Measurements from ENCODE around the gene SSBP2.

Gene SSBP2

GRCh38 chr5:81768935-81769452 is 18.1 kb upstream of the SSBP2 start:
- Histone ChIP-seq H3K27ac (ENCODE audit: insufficient read depth, low read length, poor library complexity, severe bottlenecking) (no peak overlapping the region), H3K9me3 (ENCODE audit: control insufficient read depth, low read length) (no peaks in the 10 kb centered on the region), H3K27me3 (replicated peaks; ENCODE audit: control insufficient read depth, insufficient read depth, low read length, poor library complexity, severe bottlenecking) (no peaks in the 10 kb centered on the region), H3K36me3 (ENCODE audit: control insufficient read depth, insufficient read depth, low read length) (no peaks in the 10 kb centered on the region), H3K4me3 (ENCODE audit: insufficient read depth, low read depth, low read length, poor library complexity, severe bottlenecking) (no peak overlapping the region), H3K4me1 (ENCODE audit: control insufficient read depth, insufficient read depth, low read length, poor library complexity, severe bottlenecking) (no peaks in the 10 kb centered on the region)
- no peak for DNase-seq

GRCh38 chr5:81767938-81768337 is 17.0 kb upstream of the SSBP2 start:
- Histone ChIP-seq H3K4me1 (ENCODE audit: control insufficient read depth, insufficient read depth, low read length, poor library complexity, severe bottlenecking) (no peaks in the 10 kb centered on the region), H3K9me3 (ENCODE audit: control insufficient read depth, low read length) (no peaks in the 10 kb centered on the region), H3K4me3 (ENCODE audit: insufficient read depth, low read depth, low read length, poor library complexity, severe bottlenecking) (no peak overlapping the region), H3K27me3 (replicated peaks; ENCODE audit: control insufficient read depth, insufficient read depth, low read length, poor library complexity, severe bottlenecking) (no peaks in the 10 kb centered on the region), H3K27ac (ENCODE audit: insufficient read depth, low read length, poor library complexity, severe bottlenecking) (no peak overlapping the region), H3K36me3 (ENCODE audit: control insufficient read depth, insufficient read depth, low read length) (no peaks in the 10 kb centered on the region)
- DNase-seq = no peak

GRCh38 chr5:81767097-81767496 is 16.2 kb upstream of the SSBP2 start:
- no peak for DNase-seq
- Histone ChIP-seq H3K4me3 (ENCODE audit: insufficient read depth, low read depth, low read length, poor library complexity, severe bottlenecking) (no peak overlapping the region), H3K4me1 (ENCODE audit: control insufficient read depth, insufficient read depth, low read length, poor library complexity, severe bottlenecking) (no peaks in the 10 kb centered on the region), H3K36me3 (ENCODE audit: control insufficient read depth, insufficient read depth, low read length) (no peaks in the 10 kb centered on the region), H3K27ac (ENCODE audit: insufficient read depth, low read length, poor library complexity, severe bottlenecking) (no peak overlapping the region), H3K9me3 (ENCODE audit: control insufficient read depth, low read length) (no peaks in the 10 kb centered on the region), H3K27me3 (replicated peaks; ENCODE audit: control insufficient read depth, insufficient read depth, low read length, poor library complexity, severe bottlenecking) (no peaks in the 10 kb centered on the region)

GRCh38 chr5:81766611-81767010 is 15.7 kb upstream of the SSBP2 start:
- Histone ChIP-seq H3K4me3 (ENCODE audit: insufficient read depth, low read depth, low read length, poor library complexity, severe bottlenecking) (no peak overlapping the region), H3K27me3 (replicated peaks; ENCODE audit: control insufficient read depth, insufficient read depth, low read length, poor library complexity, severe bottlenecking) (no peaks in the 10 kb centered on the region), H3K9me3 (ENCODE audit: control insufficient read depth, low read length) (no peaks in the 10 kb centered on the region), H3K27ac (ENCODE audit: insufficient read depth, low read length, poor library complexity, severe bottlenecking) (no peak overlapping the region), H3K36me3 (ENCODE audit: control insufficient read depth, insufficient read depth, low read length) (no peaks in the 10 kb centered on the region), H3K4me1 (ENCODE audit: control insufficient read depth, insufficient read depth, low read length, poor library complexity, severe bottlenecking) (no peaks in the 10 kb centered on the region)
- DNase-seq = no peak

- H3K4me3 ChIP-seq (ENCODE audit: insufficient read depth, low read depth, low read length, poor library complexity, severe bottlenecking) = no peak overlapping the region
- no peak for DNase-seq
- H3K4me1 ChIP-seq (ENCODE audit: control insufficient read depth, insufficient read depth, low read length, poor library complexity, severe bottlenecking) = no peaks in the 10 kb centered on the region
- H3K27me3 ChIP-seq (replicated peaks; ENCODE audit: control insufficient read depth, insufficient read depth, low read length, poor library complexity, severe bottlenecking) = no peaks in the 10 kb centered on the region
- H3K27ac ChIP-seq (ENCODE audit: insufficient read depth, low read length, poor library complexity, severe bottlenecking) = no peak overlapping the region
- no peaks in the 10 kb centered on the region for H3K36me3 ChIP-seq (ENCODE audit: control insufficient read depth, insufficient read depth, low read length)
- H3K9me3 ChIP-seq (ENCODE audit: control insufficient read depth, low read length) = no peaks in the 10 kb centered on the region
Observed at GRCh38 chr5:81763294-81763928, 12.5 kb upstream of the SSBP2 start.

GRCh38 chr5:81762853-81763252 is 12.0 kb upstream of the SSBP2 start:
- Histone ChIP-seq H3K27me3 (replicated peaks; ENCODE audit: control insufficient read depth, insufficient read depth, low read length, poor library complexity, severe bottlenecking) (no peaks in the 10 kb centered on the region), H3K36me3 (ENCODE audit: control insufficient read depth, insufficient read depth, low read length) (no peaks in the 10 kb centered on the region), H3K9me3 (ENCODE audit: control insufficient read depth, low read length) (no peaks in the 10 kb centered on the region), H3K4me1 (ENCODE audit: control insufficient read depth, insufficient read depth, low read length, poor library complexity, severe bottlenecking) (no peaks in the 10 kb centered on the region), H3K4me3 (ENCODE audit: insufficient read depth, low read depth, low read length, poor library complexity, severe bottlenecking) (no peak overlapping the region), H3K27ac (ENCODE audit: insufficient read depth, low read length, poor library complexity, severe bottlenecking) (no peak overlapping the region)
- no peak for DNase-seq

- no peak overlapping the region for H3K27ac ChIP-seq (ENCODE audit: insufficient read depth, low read length, poor library complexity, severe bottlenecking)
Observed at GRCh38 chr5:81762401-81762800, 11.5 kb upstream of the SSBP2 start.

GRCh38 chr5:81761970-81762369 is 11.1 kb upstream of the SSBP2 start:
- Histone ChIP-seq H3K4me1 (ENCODE audit: control insufficient read depth, insufficient read depth, low read length, poor library complexity, severe bottlenecking) (no peaks in the 10 kb centered on the region), H3K27me3 (replicated peaks; ENCODE audit: control insufficient read depth, insufficient read depth, low read length, poor library complexity, severe bottlenecking) (no peaks in the 10 kb centered on the region), H3K27ac (ENCODE audit: insufficient read depth, low read length, poor library complexity, severe bottlenecking) (no peak overlapping the region), H3K9me3 (ENCODE audit: control insufficient read depth, low read length) (no peaks in the 10 kb centered on the region), H3K4me3 (ENCODE audit: insufficient read depth, low read depth, low read length, poor library complexity, severe bottlenecking) (no peak overlapping the region), H3K36me3 (ENCODE audit: control insufficient read depth, insufficient read depth, low read length) (no peaks in the 10 kb centered on the region)
- DNase-seq = no peak

More at GRCh38 chr5:81762401-81762800, 11.5 kb upstream of the SSBP2 start:
- no peaks in the 10 kb centered on the region for H3K27me3 ChIP-seq (replicated peaks; ENCODE audit: control insufficient read depth, insufficient read depth, low read length, poor library complexity, severe bottlenecking)
- H3K9me3 ChIP-seq (ENCODE audit: control insufficient read depth, low read length) = no peaks in the 10 kb centered on the region
- H3K4me3 ChIP-seq (ENCODE audit: insufficient read depth, low read depth, low read length, poor library complexity, severe bottlenecking) = no peak overlapping the region
- H3K4me1 ChIP-seq (ENCODE audit: control insufficient read depth, insufficient read depth, low read length, poor library complexity, severe bottlenecking) = no peaks in the 10 kb centered on the region
- no peak for DNase-seq
- H3K36me3 ChIP-seq (ENCODE audit: control insufficient read depth, insufficient read depth, low read length) = no peaks in the 10 kb centered on the region

GRCh38 chr5:81761270-81761669 is 10.4 kb upstream of the SSBP2 start:
- Histone ChIP-seq H3K36me3 (ENCODE audit: control insufficient read depth, insufficient read depth, low read length) (no peaks in the 10 kb centered on the region), H3K9me3 (ENCODE audit: control insufficient read depth, low read length) (no peaks in the 10 kb centered on the region), H3K4me3 (ENCODE audit: insufficient read depth, low read depth, low read length, poor library complexity, severe bottlenecking) (no peak overlapping the region), H3K4me1 (ENCODE audit: control insufficient read depth, insufficient read depth, low read length, poor library complexity, severe bottlenecking) (no peaks in the 10 kb centered on the region), H3K27me3 (replicated peaks; ENCODE audit: control insufficient read depth, insufficient read depth, low read length, poor library complexity, severe bottlenecking) (no peaks in the 10 kb centered on the region), H3K27ac (ENCODE audit: insufficient read depth, low read length, poor library complexity, severe bottlenecking) (no peak overlapping the region)
- no peak for DNase-seq

- Histone ChIP-seq H3K4me3 (ENCODE audit: insufficient read depth, low read depth, low read length, poor library complexity, severe bottlenecking) (no peak overlapping the region), H3K4me1 (ENCODE audit: control insufficient read depth, insufficient read depth, low read length, poor library complexity, severe bottlenecking) (no peaks in the 10 kb centered on the region), H3K9me3 (ENCODE audit: control insufficient read depth, low read length) (no peaks in the 10 kb centered on the region), H3K27ac (ENCODE audit: insufficient read depth, low read length, poor library complexity, severe bottlenecking) (no peak overlapping the region), H3K27me3 (replicated peaks; ENCODE audit: control insufficient read depth, insufficient read depth, low read length, poor library complexity, severe bottlenecking) (no peaks in the 10 kb centered on the region), H3K36me3 (ENCODE audit: control insufficient read depth, insufficient read depth, low read length) (no peaks in the 10 kb centered on the region)
- no peak for DNase-seq
Observed at GRCh38 chr5:81760521-81760920, 9.6 kb upstream of the SSBP2 start.

Measured in effector memory CD4-positive, alpha-beta T cell (primary cell).